Keratinocyte (primary cell): Measurements from ENCODE around the gene LUZP1. TPM values are rescaled to one million over a fixed set of nuclear protein-coding genes. Genes with fewer than 3 reads are reported as not detected.

Source experiments
- DNase-seq: peaks from one replicate; pipeline ENCODE4 v3.0.0-alpha.2; 2011; ENCODE audit warnings: low read depth, missing footprints, low spot score
- FAIRE-seq: peaks from 2 replicates; lab custom pipeline; 2011; peaks lifted over from hg19 to GRCh38; lab: Jason Lieb, UNC
- H2AFZ ChIP-seq: 2 replicates; pipeline ENCODE4 v1.6.0; 2012; ENCODE audit warnings: low read length, control low read depth, inconsistent platforms; ENCODE audit not compliant: control insufficient read depth
- H3K27ac ChIP-seq: 2 replicates; pipeline ENCODE4 v1.5.1; 2011; ENCODE audit warnings: low read length; ENCODE audit not compliant: control insufficient read depth, insufficient read depth
- H3K27me3 ChIP-seq: 3 replicates; pipeline ENCODE4 v1.6.0; 2011; ENCODE audit warnings: low read length; ENCODE audit not compliant: control insufficient read depth, insufficient read depth; ENCODE audit errors: extremely low read depth
- H3K36me3 ChIP-seq, 2 experiments: 2 replicates in 1 of 2; 3 replicates in 1 of 2; pipeline ENCODE4 v1.5.1; 2011; ENCODE audit warnings: low read length in 2 of 2, mild to moderate bottlenecking in 1 of 2; ENCODE audit not compliant: control insufficient read depth in 2 of 2, insufficient read depth in 2 of 2; ENCODE audit errors: extremely low read depth in 1 of 2
- H3K4me1 ChIP-seq: 3 replicates; pipeline ENCODE4 v1.5.1; 2011; ENCODE audit warnings: low read length; ENCODE audit not compliant: control insufficient read depth, insufficient read depth; ENCODE audit errors: extremely low read depth
- H3K4me2 ChIP-seq: 3 replicates; pipeline ENCODE4 v1.6.0; 2011; ENCODE audit warnings: low read depth, low read length; ENCODE audit not compliant: control insufficient read depth, insufficient read depth; ENCODE audit errors: extremely low read depth
- H3K4me3 ChIP-seq, 3 experiments: fragments of 200-600 bp in 1 of 3; sonication (generic) in 1 of 3; 2 replicates in 2 of 3; 3 replicates in 1 of 3; pipeline ENCODE4 v1.5.1; 2011 to 2016; ENCODE audit warnings: low read length in 3 of 3, mild to moderate bottlenecking in 3 of 3, control low read depth in 2 of 3, inconsistent platforms in 1 of 3, low read depth in 1 of 3, mixed read lengths in 1 of 3, mixed run types in 1 of 3, moderate library complexity in 1 of 3; ENCODE audit not compliant: control insufficient read depth in 2 of 3, insufficient read depth in 2 of 3; ENCODE audit errors: extremely low read depth in 1 of 3
- H3K79me2 ChIP-seq: 2 replicates; pipeline ENCODE4 v1.6.0; 2012; ENCODE audit warnings: low read length; ENCODE audit not compliant: control insufficient read depth, insufficient read depth
- H3K9ac ChIP-seq: 3 replicates; pipeline ENCODE4 v1.6.0; 2011; ENCODE audit warnings: low read length; ENCODE audit not compliant: control insufficient read depth, insufficient read depth; ENCODE audit errors: extremely low read depth
- H3K9me1 ChIP-seq: 3 replicates; pipeline ENCODE4 v1.6.0; 2011; ENCODE audit warnings: low read length; ENCODE audit not compliant: control insufficient read depth, insufficient read depth; ENCODE audit errors: extremely low read depth
- H3K9me3 ChIP-seq: 2 replicates; pipeline ENCODE4 v1.5.1; 2012; ENCODE audit warnings: low read depth, low read length; ENCODE audit not compliant: control insufficient read depth
- H4K20me1 ChIP-seq: 3 replicates; pipeline ENCODE4 v1.6.0; 2011; ENCODE audit warnings: low read length; ENCODE audit not compliant: control insufficient read depth, insufficient read depth; ENCODE audit errors: extremely low read depth
- CTCF ChIP-seq, 3 experiments: IDR thresholded peaks in 1 of 3; conservative IDR thresholded peaks in 1 of 3; optimal IDR thresholded peaks in 1 of 3; 2 replicates in 2 of 3; 3 replicates in 1 of 3; pipeline versions ENCODE3 to v1.5.1; 2011; ENCODE audit warnings: low read length in 3 of 3, mild to moderate bottlenecking in 3 of 3, moderate library complexity in 2 of 3, control low read depth in 1 of 3, inconsistent platforms in 1 of 3; ENCODE audit not compliant: insufficient read depth in 2 of 3; ENCODE audit errors: extremely low read depth in 1 of 3
- EZH2 ChIP-seq: IDR thresholded peaks from one replicate; pipeline ENCODE4 v1.6.1; 2012; ENCODE audit warnings: inconsistent platforms, mild to moderate bottlenecking, low read length, moderate library complexity
- dilution Hi-C: fragments of 300-500 bp; cut with MboI; formaldehyde crosslinking; loops from one replicate; pipeline ENCODE4 v1.7.0; 2020; ENCODE audit warnings: low sequenced_read_pairs; ENCODE audit not compliant: extremely low pct_ligation_motif_present
- polyA plus RNA-seq, 5 experiments: library from polyadenylated mRNA; depleted of rRNA in 3 of 5; stranded (reverse) in 3 of 5; stranded (forward) in 1 of 5; unstranded in 1 of 5; fragments of >200 nt; gene quantifications; 1 replicate in 1 of 5; 2 replicates in 3 of 5; 3 replicates in 1 of 5; pipeline versions ENCODE4 v1.2.1 to v1.2.3, GENCODE V29; 2011 to 2012; ENCODE audit warnings: missing spikeins in 2 of 5, low read depth in 1 of 5, low replicate concordance in 1 of 5

LUZP1 gene
- polyA plus RNA-seq, 1 donor (not counting 4 experiments of a cell fraction or from before 2014, with no cell fraction given): 52.5 TPM

DNA sequence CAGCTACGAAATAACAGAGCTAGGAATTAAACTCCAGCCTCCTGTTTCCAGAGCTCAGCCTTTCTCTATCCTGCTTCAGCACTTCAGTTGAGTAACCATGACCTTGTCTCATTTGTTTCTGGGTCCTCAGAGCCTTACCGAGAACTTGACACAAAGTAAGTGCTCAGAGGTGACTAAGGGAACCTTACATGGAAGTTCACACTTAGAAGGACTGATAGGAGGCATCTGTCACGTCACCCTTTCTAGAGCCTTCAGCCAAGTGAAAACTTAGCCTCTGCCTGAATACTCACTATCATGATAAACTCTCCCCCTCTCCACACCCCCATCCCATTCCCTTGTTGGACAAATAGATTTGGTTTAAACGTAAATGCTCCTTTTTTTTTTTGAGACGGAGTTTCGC lies 9.8 kb upstream of the LUZP1 start:
- H3K36me3 ChIP-seq: no peaks in the 10 kb centered on the region
- H3K79me2 ChIP-seq: no peaks in the 10 kb centered on the region
- no peak overlapping the region for H3K9ac ChIP-seq
- H4K20me1 ChIP-seq: no peaks in the 10 kb centered on the region
- H3K4me1 ChIP-seq: peaks cover 11% of the 10 kb centered on the region
- H3K9me3 ChIP-seq: no peaks in the 10 kb centered on the region
- no peaks in the 10 kb centered on the region for H3K9me1 ChIP-seq
- FAIRE-seq (peak; percentile 17), DNase-seq (no peak)
- H3K4me2 ChIP-seq: peak overlapping the region; percentile 85
- H3K27me3 ChIP-seq: no peaks in the 10 kb centered on the region
- no peak for TF ChIP-seq CTCF (optimal IDR thresholded peaks at IDR 0.05 in 1 of 3, IDR thresholded peaks at IDR 0.05 in 1 of 3, conservative IDR thresholded peaks at IDR 0.05 in 1 of 3; ENCODE audit: extremely low read depth in 1 of 3, insufficient read depth in 2 of 3, low read length in 3 of 3)
- TF ChIP-seq EZH2: no peak
- no peak overlapping the region for H3K4me3 ChIP-seq
- no peak overlapping the region for H3K27ac ChIP-seq
- no peak overlapping the region for H2AFZ ChIP-seq
- dilution Hi-C loops: no loop called here

GRCh38 chr1:23177438-23178380 lies 9.1 kb upstream of the LUZP1 start:
- H3K27ac ChIP-seq: peak overlapping the region; percentile 50
- FAIRE-seq: no peak
- dilution Hi-C loops: no loop called here

More at GRCh38 chr1:23177438-23178380, 9.1 kb upstream of the LUZP1 start:
- Histone ChIP-seq H3K27me3 (no peaks in the 10 kb centered on the region), H2AFZ (peak overlapping the region; percentile 87), H3K9me1 (no peaks in the 10 kb centered on the region), H3K4me1 (peaks cover 11% of the 10 kb centered on the region), H3K4me3 (peak overlapping the region; percentile 34 to 63 (median 42)), H3K79me2 (no peaks in the 10 kb centered on the region), H3K9me3 (no peaks in the 10 kb centered on the region), H3K36me3 (no peaks in the 10 kb centered on the region), H4K20me1 (no peaks in the 10 kb centered on the region), H3K4me2 (peak overlapping the region; percentile 85), H3K9ac (peak overlapping the region; percentile 77)
- DNase-seq: no peak
- TF ChIP-seq EZH2 (no peak), CTCF (optimal IDR thresholded peaks at IDR 0.05 in 1 of 3, IDR thresholded peaks at IDR 0.05 in 1 of 3, conservative IDR thresholded peaks at IDR 0.05 in 1 of 3; ENCODE audit: extremely low read depth in 1 of 3, insufficient read depth in 2 of 3, low read length in 3 of 3) (no peak)
